Adrenal gland (tissue), 5 donors: Measurements from ENCODE around the gene KPNA1.

Experiments used
- POLR2A ChIP-seq, 2 donors: fragments of 450-650 bp; IDR thresholded peaks; one replicate each; pipeline ENCODE4 v1.6.1; 2017; ENCODE audit warnings: antibody characterized with exemption in 2 of 2, mild to moderate bottlenecking in 2 of 2, moderate library complexity in 1 of 2
- TF ChIP-seq, protein P1 (sequence below), 6 experiments: fragments of 450-650 bp in 4 of 6; fragments of 200-600 bp in 2 of 6; sonication (generic) in 1 of 6; IDR thresholded peaks; 1 replicate in 5 of 6; 2 replicates in 1 of 6; pipeline versions ENCODE4 v1.5.1 to v1.8.0; 2016 to 2021; ENCODE audit warnings: antibody characterized with exemption in 6 of 6, mild to moderate bottlenecking in 2 of 6, moderate library complexity in 1 of 6
- donor health status: DM: no; HTN: no; CAD: no.

DNA sequence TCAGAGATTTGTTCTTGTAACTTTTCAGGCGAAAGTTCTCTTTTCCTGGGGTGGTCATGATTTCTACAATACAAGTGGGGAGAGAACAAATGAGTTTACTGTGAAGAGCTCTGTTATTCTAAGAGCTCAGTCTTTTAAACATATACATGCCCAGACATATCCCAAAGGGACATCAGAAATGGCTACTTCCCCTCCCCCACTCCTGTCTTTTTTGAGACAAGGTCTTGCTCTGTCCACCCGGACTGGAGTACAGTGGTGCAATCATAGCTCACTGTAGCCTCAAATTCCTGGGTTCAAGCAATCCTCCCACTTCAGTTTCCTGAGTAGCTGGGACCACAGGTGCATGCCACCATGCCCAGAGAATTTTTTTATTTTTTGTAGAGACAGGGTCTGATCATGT is 18.2 kb downstream of the KPNA1 start:
- TF ChIP-seq, protein P1, sequence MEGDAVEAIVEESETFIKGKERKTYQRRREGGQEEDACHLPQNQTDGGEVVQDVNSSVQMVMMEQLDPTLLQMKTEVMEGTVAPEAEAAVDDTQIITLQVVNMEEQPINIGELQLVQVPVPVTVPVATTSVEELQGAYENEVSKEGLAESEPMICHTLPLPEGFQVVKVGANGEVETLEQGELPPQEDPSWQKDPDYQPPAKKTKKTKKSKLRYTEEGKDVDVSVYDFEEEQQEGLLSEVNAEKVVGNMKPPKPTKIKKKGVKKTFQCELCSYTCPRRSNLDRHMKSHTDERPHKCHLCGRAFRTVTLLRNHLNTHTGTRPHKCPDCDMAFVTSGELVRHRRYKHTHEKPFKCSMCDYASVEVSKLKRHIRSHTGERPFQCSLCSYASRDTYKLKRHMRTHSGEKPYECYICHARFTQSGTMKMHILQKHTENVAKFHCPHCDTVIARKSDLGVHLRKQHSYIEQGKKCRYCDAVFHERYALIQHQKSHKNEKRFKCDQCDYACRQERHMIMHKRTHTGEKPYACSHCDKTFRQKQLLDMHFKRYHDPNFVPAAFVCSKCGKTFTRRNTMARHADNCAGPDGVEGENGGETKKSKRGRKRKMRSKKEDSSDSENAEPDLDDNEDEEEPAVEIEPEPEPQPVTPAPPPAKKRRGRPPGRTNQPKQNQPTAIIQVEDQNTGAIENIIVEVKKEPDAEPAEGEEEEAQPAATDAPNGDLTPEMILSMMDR (IDR thresholded peaks at IDR 0.05): no peak
- no peak for TF ChIP-seq POLR2A (IDR thresholded peaks at IDR 0.05)
